ENCODE data around the gene SLC22A23.

DNA sequence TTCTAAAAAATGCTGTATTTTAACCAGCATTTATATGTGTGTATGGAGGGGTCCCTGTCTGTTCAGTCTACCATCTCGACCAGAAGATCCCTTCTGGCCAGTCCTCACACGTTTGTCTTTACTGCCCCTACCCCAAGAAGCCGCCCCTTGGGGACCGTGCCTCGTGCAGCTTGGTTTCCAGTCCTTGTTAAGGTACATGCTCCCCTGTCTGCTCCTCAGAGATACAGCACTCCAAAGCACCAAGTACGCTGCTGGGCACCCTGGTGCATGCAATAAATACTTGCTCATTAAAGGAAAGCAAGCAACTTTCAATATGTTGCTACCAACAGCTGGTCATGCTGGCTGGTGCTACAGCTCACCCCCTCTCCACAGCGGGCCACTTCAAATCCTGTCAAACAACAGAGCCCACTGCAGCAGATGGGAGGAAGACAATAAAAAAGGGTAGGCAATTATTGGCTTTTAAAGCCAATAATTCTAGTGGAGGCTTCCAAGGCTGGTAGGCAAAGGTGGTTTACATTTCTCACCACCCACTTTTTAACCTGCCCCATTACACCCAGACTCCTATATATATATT lies 136.5 kb downstream of the SLC22A23 start:
- no peak for TF ChIP-seq CREB1 (CRISPR knock-in tag; IDR thresholded peaks at IDR 0.05; ENCODE audit: low read depth)
- TF ChIP-seq POLR2AphosphoS5 (IDR thresholded peaks at IDR 0.05; ENCODE audit: low read depth), result no peak
- TF ChIP-seq, protein P1, sequence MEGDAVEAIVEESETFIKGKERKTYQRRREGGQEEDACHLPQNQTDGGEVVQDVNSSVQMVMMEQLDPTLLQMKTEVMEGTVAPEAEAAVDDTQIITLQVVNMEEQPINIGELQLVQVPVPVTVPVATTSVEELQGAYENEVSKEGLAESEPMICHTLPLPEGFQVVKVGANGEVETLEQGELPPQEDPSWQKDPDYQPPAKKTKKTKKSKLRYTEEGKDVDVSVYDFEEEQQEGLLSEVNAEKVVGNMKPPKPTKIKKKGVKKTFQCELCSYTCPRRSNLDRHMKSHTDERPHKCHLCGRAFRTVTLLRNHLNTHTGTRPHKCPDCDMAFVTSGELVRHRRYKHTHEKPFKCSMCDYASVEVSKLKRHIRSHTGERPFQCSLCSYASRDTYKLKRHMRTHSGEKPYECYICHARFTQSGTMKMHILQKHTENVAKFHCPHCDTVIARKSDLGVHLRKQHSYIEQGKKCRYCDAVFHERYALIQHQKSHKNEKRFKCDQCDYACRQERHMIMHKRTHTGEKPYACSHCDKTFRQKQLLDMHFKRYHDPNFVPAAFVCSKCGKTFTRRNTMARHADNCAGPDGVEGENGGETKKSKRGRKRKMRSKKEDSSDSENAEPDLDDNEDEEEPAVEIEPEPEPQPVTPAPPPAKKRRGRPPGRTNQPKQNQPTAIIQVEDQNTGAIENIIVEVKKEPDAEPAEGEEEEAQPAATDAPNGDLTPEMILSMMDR (conservative IDR thresholded peaks at IDR 0.05; ENCODE audit: low read depth in 2 of 2), result no peak
- no peak for TF ChIP-seq EZH2 (IDR thresholded peaks at IDR 0.05; ENCODE audit: low read depth, unreplicated experiment)
- TF ChIP-seq, protein P2, sequence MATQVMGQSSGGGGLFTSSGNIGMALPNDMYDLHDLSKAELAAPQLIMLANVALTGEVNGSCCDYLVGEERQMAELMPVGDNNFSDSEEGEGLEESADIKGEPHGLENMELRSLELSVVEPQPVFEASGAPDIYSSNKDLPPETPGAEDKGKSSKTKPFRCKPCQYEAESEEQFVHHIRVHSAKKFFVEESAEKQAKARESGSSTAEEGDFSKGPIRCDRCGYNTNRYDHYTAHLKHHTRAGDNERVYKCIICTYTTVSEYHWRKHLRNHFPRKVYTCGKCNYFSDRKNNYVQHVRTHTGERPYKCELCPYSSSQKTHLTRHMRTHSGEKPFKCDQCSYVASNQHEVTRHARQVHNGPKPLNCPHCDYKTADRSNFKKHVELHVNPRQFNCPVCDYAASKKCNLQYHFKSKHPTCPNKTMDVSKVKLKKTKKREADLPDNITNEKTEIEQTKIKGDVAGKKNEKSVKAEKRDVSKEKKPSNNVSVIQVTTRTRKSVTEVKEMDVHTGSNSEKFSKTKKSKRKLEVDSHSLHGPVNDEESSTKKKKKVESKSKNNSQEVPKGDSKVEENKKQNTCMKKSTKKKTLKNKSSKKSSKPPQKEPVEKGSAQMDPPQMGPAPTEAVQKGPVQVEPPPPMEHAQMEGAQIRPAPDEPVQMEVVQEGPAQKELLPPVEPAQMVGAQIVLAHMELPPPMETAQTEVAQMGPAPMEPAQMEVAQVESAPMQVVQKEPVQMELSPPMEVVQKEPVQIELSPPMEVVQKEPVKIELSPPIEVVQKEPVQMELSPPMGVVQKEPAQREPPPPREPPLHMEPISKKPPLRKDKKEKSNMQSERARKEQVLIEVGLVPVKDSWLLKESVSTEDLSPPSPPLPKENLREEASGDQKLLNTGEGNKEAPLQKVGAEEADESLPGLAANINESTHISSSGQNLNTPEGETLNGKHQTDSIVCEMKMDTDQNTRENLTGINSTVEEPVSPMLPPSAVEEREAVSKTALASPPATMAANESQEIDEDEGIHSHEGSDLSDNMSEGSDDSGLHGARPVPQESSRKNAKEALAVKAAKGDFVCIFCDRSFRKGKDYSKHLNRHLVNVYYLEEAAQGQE (IDR thresholded peaks at IDR 0.05; ENCODE audit: unreplicated experiment), result no peak
- no peak for TF ChIP-seq EZH2phosphoT487 (IDR thresholded peaks at IDR 0.05; ENCODE audit: unreplicated experiment)
- no peak for TF ChIP-seq ZNF114 (CRISPR knock-in tag; IDR thresholded peaks at IDR 0.05)
- no peak for TF ChIP-seq JUNB (IDR thresholded peaks at IDR 0.05; ENCODE audit: unreplicated experiment)
- no peak for TF ChIP-seq NANOG (IDR thresholded peaks at IDR 0.05; ENCODE audit: borderline replicate concordance)
- TF ChIP-seq STAT1 (IDR thresholded peaks at IDR 0.05; ENCODE audit: unreplicated experiment), result no peak
